HEK293 (cell line): ENCODE measurements around the gene KLRC4.

ENCODE experiments used
- CTCF ChIA-PET: fragments of 350-600 bp; formaldehyde crosslinking; extraction: SDS; loops from one replicate; lab custom pipeline; 2021; ENCODE audit warnings: antibody characterized with exemption; lab: Yijun Ruan, JAX
- POLR2A ChIA-PET: fragments of 300-600 bp; formaldehyde crosslinking; extraction: SDS; loops from one replicate; lab custom pipeline; 2020; ENCODE audit warnings: antibody characterized with exemption, inconsistent platforms; lab: Yijun Ruan, JAX
- H3K27ac ChIP-seq: fragments of 200-500 bp; sonication (Bioruptor generic); 2 replicates; pipeline ENCODE4 v1.5.1; 2014; ENCODE audit warnings: low read depth, low read length, control low read depth, inconsistent platforms; ENCODE audit errors: extremely low read depth
- H3K36me3 ChIP-seq, 2 experiments: fragments of 200-500 bp in 1 of 2; sonication (Bioruptor generic) in 1 of 2; 1 replicate in 1 of 2; 2 replicates in 1 of 2; pipeline ENCODE4 v1.5.1; 2014 to 2017; ENCODE audit warnings: inconsistent platforms in 2 of 2, low read length in 2 of 2; ENCODE audit not compliant: control insufficient read depth in 2 of 2, insufficient read depth in 1 of 2
- H3K4me1 ChIP-seq: fragments of 200-500 bp; sonication (Bioruptor generic); 2 replicates; pipeline ENCODE4 v1.5.1; 2014; ENCODE audit warnings: mild to moderate bottlenecking, low read length, inconsistent platforms; ENCODE audit not compliant: control insufficient read depth, insufficient read depth
- H3K4me3 ChIP-seq: 2 replicates; pipeline ENCODE4 v1.5.1; 2011; ENCODE audit warnings: low read depth, mild to moderate bottlenecking, control low read depth, low read length, moderate library complexity
- H3K9me3 ChIP-seq: fragments of 200-500 bp; sonication (Bioruptor generic); 2 replicates; pipeline ENCODE4 v1.5.1; 2014; ENCODE audit warnings: low read depth, low read length, inconsistent platforms; ENCODE audit not compliant: control insufficient read depth, insufficient read depth
- HOXD13 ChIP-seq: sonication (generic); formaldehyde crosslinking; IDR thresholded peaks from 2 replicates; pipeline ENCODE4 v1.8.0; 2022; ENCODE audit warnings: missing genetic modification reagents, borderline replicate concordance
- KLF16 ChIP-seq: fragments of 450-650 bp; formaldehyde crosslinking; IDR thresholded peaks from 2 replicates; pipeline ENCODE4 v1.5.1; 2017; ENCODE audit warnings: missing biosample characterization, missing genetic modification characterization
- OVOL3 ChIP-seq: fragments of 450-650 bp; formaldehyde crosslinking; IDR thresholded peaks from 2 replicates; pipeline ENCODE4 v1.5.1; 2016; ENCODE audit warnings: missing biosample characterization, missing genetic modification characterization
- PRDM1 ChIP-seq: fragments of 450-650 bp; formaldehyde crosslinking; IDR thresholded peaks from 2 replicates; pipeline ENCODE4; 2016; ENCODE audit warnings: missing biosample characterization, missing genetic modification characterization
- REPIN1 ChIP-seq: fragments of 450-650 bp; formaldehyde crosslinking; IDR thresholded peaks from 2 replicates; pipeline ENCODE4 v1.5.1; 2017; ENCODE audit warnings: missing biosample characterization, missing genetic modification characterization, low read depth
- ZFP69B ChIP-seq: fragments of 450-650 bp; formaldehyde crosslinking; IDR thresholded peaks from 2 replicates; pipeline ENCODE4 v1.5.1; 2016; ENCODE audit warnings: missing biosample characterization, missing genetic modification characterization
- ZIC2 ChIP-seq: fragments of 450-650 bp; formaldehyde crosslinking; IDR thresholded peaks from 2 replicates; pipeline ENCODE4 v1.5.1; 2016; ENCODE audit warnings: missing biosample characterization, missing genetic modification characterization
- ZNF132 ChIP-seq: fragments of 450-650 bp; formaldehyde crosslinking; IDR thresholded peaks from 2 replicates; pipeline ENCODE4 v1.5.1; 2017; ENCODE audit warnings: missing biosample characterization, missing genetic modification characterization, borderline replicate concordance
- ZNF2 ChIP-seq: fragments of 450-650 bp; formaldehyde crosslinking; IDR thresholded peaks from 2 replicates; pipeline ENCODE4 v1.5.1; 2016; ENCODE audit warnings: missing biosample characterization, missing genetic modification characterization
- ZNF335 ChIP-seq: fragments of 450-650 bp; formaldehyde crosslinking; conservative IDR thresholded peaks from 2 replicates; pipeline ENCODE4 v1.5.1; 2016; ENCODE audit warnings: missing biosample characterization, missing genetic modification characterization
- ZNF48 ChIP-seq: fragments of 450-650 bp; formaldehyde crosslinking; IDR thresholded peaks from 2 replicates; pipeline ENCODE4 v1.5.1; 2016; ENCODE audit warnings: missing biosample characterization, missing genetic modification characterization
- ZNF76 ChIP-seq: fragments of 450-650 bp; formaldehyde crosslinking; IDR thresholded peaks from 2 replicates; pipeline ENCODE4; 2016; ENCODE audit warnings: low read depth, missing biosample characterization, missing genetic modification characterization, borderline replicate concordance
- ZNF792 ChIP-seq: fragments of 450-650 bp; formaldehyde crosslinking; IDR thresholded peaks from 2 replicates; pipeline ENCODE4 v1.5.1; 2016; ENCODE audit warnings: missing biosample characterization, missing genetic modification characterization
- ZNF843 ChIP-seq: fragments of 450-650 bp; formaldehyde crosslinking; IDR thresholded peaks from 2 replicates; pipeline ENCODE4 v1.5.1; 2016; ENCODE audit warnings: missing biosample characterization, missing genetic modification characterization
- ZSCAN23 ChIP-seq: fragments of 450-650 bp; formaldehyde crosslinking; IDR thresholded peaks from 2 replicates; pipeline ENCODE4 v1.5.1; 2016; ENCODE audit warnings: missing biosample characterization, missing genetic modification characterization
- ZXDB ChIP-seq: fragments of 450-650 bp; formaldehyde crosslinking; IDR thresholded peaks from 2 replicates; pipeline ENCODE4 v1.5.1; 2016; ENCODE audit warnings: missing biosample characterization, missing genetic modification characterization
- TF ChIP-seq, protein P1 (sequence below): fragments of 450-650 bp; formaldehyde crosslinking; IDR thresholded peaks from 2 replicates; pipeline ENCODE4 v1.5.1; 2017; ENCODE audit warnings: missing biosample characterization, mild to moderate bottlenecking, missing genetic modification characterization, moderate library complexity
- TF ChIP-seq, protein P2 (sequence below): fragments of 450-650 bp; formaldehyde crosslinking; IDR thresholded peaks from 2 replicates; pipeline ENCODE4 v1.5.1; 2016; ENCODE audit warnings: missing biosample characterization, missing genetic modification characterization
- TF ChIP-seq, protein P3 (sequence below): fragments of 450-650 bp; formaldehyde crosslinking; IDR thresholded peaks from 2 replicates; pipeline ENCODE4; 2016; ENCODE audit warnings: missing biosample characterization, missing genetic modification characterization
- TF ChIP-seq, protein P4 (sequence below): fragments of 450-650 bp; formaldehyde crosslinking; IDR thresholded peaks from 2 replicates; pipeline ENCODE4 v1.5.1; 2016; ENCODE audit warnings: missing biosample characterization, missing genetic modification characterization
- TF ChIP-seq, protein P5 (sequence below): fragments of 450-650 bp; formaldehyde crosslinking; IDR thresholded peaks from 2 replicates; pipeline ENCODE4 v1.5.1; 2017; ENCODE audit warnings: missing biosample characterization, missing genetic modification characterization
- TF ChIP-seq, protein P6 (sequence below): fragments of 450-650 bp; formaldehyde crosslinking; IDR thresholded peaks from 2 replicates; pipeline ENCODE4 v1.5.1; 2016; ENCODE audit warnings: missing biosample characterization, missing genetic modification characterization, low read depth

The KLRC4 gene

DNA sequence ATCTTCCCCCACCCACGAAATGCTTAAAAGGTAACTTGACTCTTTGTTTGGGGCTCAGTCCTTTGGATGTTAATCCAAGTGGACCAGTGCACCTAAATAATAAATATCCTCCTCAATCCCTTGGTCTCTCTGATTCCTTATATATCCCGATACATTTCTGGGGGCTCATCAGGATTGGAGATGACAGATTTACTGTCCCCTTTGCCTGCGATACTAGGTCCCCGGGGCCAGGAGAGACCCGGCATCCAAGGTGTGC, 46.0 kb downstream of the KLRC4 start (continued):
- TF ChIP-seq, protein P1, sequence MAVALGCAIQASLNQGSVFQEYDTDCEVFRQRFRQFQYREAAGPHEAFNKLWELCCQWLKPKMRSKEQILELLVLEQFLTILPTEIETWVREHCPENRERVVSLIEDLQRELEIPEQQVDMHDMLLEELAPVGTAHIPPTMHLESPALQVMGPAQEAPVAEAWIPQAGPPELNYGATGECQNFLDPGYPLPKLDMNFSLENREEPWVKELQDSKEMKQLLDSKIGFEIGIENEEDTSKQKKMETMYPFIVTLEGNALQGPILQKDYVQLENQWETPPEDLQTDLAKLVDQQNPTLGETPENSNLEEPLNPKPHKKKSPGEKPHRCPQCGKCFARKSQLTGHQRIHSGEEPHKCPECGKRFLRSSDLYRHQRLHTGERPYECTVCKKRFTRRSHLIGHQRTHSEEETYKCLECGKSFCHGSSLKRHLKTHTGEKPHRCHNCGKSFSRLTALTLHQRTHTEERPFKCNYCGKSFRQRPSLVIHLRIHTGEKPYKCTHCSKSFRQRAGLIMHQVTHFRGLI: no peak
- TF ChIP-seq REPIN1 (tag by site-specific recombination): no peak
- TF ChIP-seq KLF16 (tag by site-specific recombination): no peak
- no peak for TF ChIP-seq ZNF132 (tag by site-specific recombination)
- TF ChIP-seq, protein P2, sequence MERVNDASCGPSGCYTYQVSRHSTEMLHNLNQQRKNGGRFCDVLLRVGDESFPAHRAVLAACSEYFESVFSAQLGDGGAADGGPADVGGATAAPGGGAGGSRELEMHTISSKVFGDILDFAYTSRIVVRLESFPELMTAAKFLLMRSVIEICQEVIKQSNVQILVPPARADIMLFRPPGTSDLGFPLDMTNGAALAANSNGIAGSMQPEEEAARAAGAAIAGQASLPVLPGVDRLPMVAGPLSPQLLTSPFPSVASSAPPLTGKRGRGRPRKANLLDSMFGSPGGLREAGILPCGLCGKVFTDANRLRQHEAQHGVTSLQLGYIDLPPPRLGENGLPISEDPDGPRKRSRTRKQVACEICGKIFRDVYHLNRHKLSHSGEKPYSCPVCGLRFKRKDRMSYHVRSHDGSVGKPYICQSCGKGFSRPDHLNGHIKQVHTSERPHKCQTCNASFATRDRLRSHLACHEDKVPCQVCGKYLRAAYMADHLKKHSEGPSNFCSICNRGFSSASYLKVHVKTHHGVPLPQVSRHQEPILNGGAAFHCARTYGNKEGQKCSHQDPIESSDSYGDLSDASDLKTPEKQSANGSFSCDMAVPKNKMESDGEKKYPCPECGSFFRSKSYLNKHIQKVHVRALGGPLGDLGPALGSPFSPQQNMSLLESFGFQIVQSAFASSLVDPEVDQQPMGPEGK (tag by site-specific recombination): peak; percentile 31; the same call in 1 of the 2 replicates
- no peak for TF ChIP-seq ZNF76 (tag by site-specific recombination)
- TF ChIP-seq PRDM1 (tag by site-specific recombination): no peak

DNA sequence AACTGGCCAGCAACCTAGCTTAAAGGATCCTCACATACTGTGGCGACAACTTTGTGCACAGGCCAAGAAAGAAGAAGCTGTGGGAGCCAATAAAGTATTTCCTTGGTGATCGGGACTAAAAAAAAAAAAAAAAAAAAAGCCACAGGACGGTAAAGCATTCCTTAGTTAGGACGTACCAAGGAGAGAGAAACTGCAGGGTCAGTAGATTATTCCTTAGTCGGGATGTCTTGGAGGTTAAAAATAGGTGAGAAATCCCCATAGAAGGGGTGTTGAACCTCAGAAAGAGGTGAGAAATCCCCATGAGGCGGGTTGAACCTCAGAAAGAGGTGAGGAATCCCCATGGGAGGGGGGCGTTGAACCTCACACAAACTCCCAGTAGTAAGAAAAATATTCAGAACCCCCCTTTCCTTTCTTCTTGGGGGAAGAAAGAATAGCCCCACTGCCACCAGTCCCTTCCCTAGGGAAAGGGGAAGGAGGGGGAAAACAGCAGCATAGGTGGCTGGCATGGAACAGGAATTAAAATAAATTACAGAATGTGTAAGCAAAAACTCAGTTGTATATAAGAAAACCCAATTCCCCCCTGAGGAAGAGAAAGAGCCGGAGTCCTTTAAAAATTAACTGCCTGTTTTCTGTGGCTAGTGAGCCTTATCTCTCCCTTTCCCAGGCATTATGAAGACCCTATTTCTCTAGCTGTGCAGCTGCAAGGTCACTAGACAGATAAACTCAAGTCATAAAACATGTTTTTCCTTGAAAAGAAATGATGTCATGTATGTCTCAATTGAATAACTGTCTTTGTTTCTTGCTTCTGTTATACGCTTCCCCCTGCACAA, 46.5 kb downstream of the KLRC4 start:
- ChIA-PET POLR2A (no interaction called here), CTCF (interaction anchor here (0.7 to 1.0 kb wide), 2 partner anchors 22 to 32 kb away, joined by 4 read pairs; no protein-coding TSS in a partner anchor)
- Histone ChIP-seq H3K4me3 (peak overlapping the region; percentile 74), H3K9me3 (no peaks in the 10 kb centered on the region), H3K4me1 (peaks cover 20% of the 10 kb centered on the region), H3K36me3 (no peaks in the 10 kb centered on the region), H3K27ac (peak overlapping the region; percentile 95)
- TF ChIP-seq OVOL3 (tag by site-specific recombination) (peak; percentile 87; the same call in 1 of the 2 replicates), ZIC2 (no peak), ZNF792 (tag by site-specific recombination) (peak; percentile 65; the same call in 1 of the 2 replicates), ZSCAN23 (no peak), ZNF2 (tag by site-specific recombination) (no peak), ZNF843 (tag by site-specific recombination) (peak; percentile 85), ZXDB (tag by site-specific recombination) (peak; percentile 76; the same call in 1 of the 2 replicates), ZNF48 (tag by site-specific recombination) (no peak), ZFP69B (tag by site-specific recombination) (no peak), ZNF335 (tag by site-specific recombination) (peak; percentile 59), HOXD13 (CRISPR knock-in tag) (0 out of 2 replicates have a peak, but pooled peaks have one; percentile 30)
- TF ChIP-seq, protein P3, sequence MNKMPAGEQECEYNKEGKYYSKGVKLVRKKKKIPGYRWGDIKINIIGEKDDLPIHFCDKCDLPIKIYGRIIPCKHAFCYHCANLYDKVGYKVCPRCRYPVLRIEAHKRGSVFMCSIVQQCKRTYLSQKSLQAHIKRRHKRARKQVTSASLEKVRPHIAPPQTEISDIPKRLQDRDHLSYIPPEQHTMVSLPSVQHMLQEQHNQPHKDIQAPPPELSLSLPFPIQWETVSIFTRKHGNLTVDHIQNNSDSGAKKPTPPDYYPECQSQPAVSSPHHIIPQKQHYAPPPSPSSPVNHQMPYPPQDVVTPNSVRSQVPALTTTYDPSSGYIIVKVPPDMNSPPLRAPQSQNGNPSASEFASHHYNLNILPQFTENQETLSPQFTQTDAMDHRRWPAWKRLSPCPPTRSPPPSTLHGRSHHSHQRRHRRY: no peak
- TF ChIP-seq, protein P4, sequence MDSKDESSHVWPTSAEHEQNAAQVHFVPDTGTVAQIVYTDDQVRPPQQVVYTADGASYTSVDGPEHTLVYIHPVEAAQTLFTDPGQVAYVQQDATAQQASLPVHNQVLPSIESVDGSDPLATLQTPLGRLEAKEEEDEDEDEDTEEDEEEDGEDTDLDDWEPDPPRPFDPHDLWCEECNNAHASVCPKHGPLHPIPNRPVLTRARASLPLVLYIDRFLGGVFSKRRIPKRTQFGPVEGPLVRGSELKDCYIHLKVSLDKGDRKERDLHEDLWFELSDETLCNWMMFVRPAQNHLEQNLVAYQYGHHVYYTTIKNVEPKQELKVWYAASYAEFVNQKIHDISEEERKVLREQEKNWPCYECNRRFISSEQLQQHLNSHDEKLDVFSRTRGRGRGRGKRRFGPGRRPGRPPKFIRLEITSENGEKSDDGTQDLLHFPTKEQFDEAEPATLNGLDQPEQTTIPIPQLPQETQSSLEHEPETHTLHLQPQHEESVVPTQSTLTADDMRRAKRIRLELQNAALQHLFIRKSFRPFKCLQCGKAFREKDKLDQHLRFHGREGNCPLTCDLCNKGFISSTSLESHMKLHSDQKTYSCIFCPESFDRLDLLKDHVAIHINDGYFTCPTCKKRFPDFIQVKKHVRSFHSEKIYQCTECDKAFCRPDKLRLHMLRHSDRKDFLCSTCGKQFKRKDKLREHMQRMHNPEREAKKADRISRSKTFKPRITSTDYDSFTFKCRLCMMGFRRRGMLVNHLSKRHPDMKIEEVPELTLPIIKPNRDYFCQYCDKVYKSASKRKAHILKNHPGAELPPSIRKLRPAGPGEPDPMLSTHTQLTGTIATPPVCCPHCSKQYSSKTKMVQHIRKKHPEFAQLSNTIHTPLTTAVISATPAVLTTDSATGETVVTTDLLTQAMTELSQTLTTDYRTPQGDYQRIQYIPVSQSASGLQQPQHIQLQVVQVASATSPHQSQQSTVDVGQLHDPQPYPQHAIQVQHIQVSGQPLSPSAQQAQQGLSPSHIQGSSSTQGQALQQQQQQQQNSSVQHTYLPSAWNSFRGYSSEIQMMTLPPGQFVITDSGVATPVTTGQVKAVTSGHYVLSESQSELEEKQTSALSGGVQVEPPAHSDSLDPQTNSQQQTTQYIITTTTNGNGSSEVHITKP (tag by site-specific recombination): peak; percentile 95
- TF ChIP-seq, protein P5, sequence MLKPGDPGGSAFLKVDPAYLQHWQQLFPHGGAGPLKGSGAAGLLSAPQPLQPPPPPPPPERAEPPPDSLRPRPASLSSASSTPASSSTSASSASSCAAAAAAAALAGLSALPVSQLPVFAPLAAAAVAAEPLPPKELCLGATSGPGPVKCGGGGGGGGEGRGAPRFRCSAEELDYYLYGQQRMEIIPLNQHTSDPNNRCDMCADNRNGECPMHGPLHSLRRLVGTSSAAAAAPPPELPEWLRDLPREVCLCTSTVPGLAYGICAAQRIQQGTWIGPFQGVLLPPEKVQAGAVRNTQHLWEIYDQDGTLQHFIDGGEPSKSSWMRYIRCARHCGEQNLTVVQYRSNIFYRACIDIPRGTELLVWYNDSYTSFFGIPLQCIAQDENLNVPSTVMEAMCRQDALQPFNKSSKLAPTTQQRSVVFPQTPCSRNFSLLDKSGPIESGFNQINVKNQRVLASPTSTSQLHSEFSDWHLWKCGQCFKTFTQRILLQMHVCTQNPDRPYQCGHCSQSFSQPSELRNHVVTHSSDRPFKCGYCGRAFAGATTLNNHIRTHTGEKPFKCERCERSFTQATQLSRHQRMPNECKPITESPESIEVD: peak; percentile 87
- TF ChIP-seq, protein P6, sequence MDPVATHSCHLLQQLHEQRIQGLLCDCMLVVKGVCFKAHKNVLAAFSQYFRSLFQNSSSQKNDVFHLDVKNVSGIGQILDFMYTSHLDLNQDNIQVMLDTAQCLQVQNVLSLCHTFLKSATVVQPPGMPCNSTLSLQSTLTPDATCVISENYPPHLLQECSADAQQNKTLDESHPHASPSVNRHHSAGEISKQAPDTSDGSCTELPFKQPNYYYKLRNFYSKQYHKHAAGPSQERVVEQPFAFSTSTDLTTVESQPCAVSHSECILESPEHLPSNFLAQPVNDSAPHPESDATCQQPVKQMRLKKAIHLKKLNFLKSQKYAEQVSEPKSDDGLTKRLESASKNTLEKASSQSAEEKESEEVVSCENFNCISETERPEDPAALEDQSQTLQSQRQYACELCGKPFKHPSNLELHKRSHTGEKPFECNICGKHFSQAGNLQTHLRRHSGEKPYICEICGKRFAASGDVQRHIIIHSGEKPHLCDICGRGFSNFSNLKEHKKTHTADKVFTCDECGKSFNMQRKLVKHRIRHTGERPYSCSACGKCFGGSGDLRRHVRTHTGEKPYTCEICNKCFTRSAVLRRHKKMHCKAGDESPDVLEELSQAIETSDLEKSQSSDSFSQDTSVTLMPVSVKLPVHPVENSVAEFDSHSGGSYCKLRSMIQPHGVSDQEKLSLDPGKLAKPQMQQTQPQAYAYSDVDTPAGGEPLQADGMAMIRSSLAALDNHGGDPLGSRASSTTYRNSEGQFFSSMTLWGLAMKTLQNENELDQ (tag by site-specific recombination): 0 out of 2 replicates have a peak, but pooled peaks have one; percentile 7
